Measurements from ENCODE around the gene SART1. TPM values are rescaled to one million over a fixed set of nuclear protein-coding genes. Genes with fewer than 3 reads are reported as not detected.

Gene SART1
- total RNA-seq, 1 experiment from 2014 or later, result 240 TPM

DNA sequence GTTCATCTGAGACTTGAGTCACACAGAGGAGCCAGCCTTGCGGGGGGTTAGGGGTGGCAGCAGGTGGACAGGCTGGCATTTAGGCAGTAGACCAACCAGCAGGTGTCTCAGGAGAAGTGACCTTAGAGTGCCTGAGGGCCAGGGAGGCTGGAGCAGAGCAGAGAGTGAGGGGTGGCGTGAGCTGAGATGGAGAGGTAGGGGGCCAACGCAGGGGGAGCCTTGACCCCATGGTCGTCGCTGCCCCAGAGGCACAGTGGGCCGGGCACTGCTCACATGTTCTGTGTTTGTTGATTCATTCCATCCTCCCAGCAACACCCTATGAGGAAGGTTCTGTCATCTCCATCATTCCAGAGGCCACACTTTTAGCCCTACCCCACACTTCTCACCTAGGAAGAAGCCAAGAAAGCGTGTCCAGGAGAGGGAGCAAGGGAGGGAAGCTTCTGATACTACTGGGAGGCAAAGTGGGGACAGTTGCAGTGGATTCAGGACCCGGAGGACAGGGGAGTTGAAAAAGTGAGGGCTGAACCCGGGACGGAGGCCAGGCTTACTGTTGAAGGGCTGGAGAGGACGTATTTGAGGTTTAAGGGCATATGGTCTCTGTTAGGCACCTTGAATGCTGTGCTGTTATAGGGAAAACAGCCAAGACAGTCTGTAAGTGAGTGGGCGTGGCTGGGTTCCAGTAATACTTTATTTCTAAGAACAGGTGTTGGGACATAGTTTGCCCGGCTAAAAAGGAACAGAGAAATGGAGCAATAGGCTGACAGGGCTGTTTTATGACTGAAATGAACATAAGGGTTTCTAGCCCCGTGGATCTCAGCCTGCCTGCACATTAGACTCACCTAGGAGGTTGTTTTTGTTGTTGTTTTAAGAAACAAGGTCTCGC, 7.3 kb downstream of the SART1 start:
- Histone ChIP-seq H3K9me2 (replicated peaks; ENCODE audit: low read length) (no peaks in the 10 kb centered on the region), H3K4me2 (ENCODE audit: low read length) (no peak overlapping the region), H3K9ac (ENCODE audit: low read length) (no peak overlapping the region), H3K36me3 (ENCODE audit: low read depth, low read length) (peaks cover 60% of the 10 kb centered on the region), H3K27ac (ENCODE audit: low read length) (no peak overlapping the region), H3K4me1 (ENCODE audit: insufficient read depth, low read length) (peaks cover 6% of the 10 kb centered on the region; the same call in 1 of the 2 replicates), H3K9me3 (ENCODE audit: low read length) (no peaks in the 10 kb centered on the region), H3K4me3 (ENCODE audit: low read length) (no peak overlapping the region), H3K79me2 (ENCODE audit: low read length) (peaks cover 15% of the 10 kb centered on the region), H3F3A (ENCODE audit: low read length, unreplicated experiment) (no peaks in the 10 kb centered on the region), H2AFZ (ENCODE audit: low read length) (no peak overlapping the region), H3K27me3 (ENCODE audit: low read length) (no peaks in the 10 kb centered on the region), H4K20me1 (ENCODE audit: low read length) (0 out of 2 replicates have a peak, but pooled peaks cover 1% of the 10 kb centered on the region)
- ATAC-seq, result no peak
- ChIA-PET POLR2A (ENCODE audit: unreplicated experiment) (no interaction called here), CTCF (no interaction called here)
- peak; percentile 21 for DNase-seq
- no TSS peak for BruUV-seq (replicated peaks)
- TF ChIP-seq, protein P1, sequence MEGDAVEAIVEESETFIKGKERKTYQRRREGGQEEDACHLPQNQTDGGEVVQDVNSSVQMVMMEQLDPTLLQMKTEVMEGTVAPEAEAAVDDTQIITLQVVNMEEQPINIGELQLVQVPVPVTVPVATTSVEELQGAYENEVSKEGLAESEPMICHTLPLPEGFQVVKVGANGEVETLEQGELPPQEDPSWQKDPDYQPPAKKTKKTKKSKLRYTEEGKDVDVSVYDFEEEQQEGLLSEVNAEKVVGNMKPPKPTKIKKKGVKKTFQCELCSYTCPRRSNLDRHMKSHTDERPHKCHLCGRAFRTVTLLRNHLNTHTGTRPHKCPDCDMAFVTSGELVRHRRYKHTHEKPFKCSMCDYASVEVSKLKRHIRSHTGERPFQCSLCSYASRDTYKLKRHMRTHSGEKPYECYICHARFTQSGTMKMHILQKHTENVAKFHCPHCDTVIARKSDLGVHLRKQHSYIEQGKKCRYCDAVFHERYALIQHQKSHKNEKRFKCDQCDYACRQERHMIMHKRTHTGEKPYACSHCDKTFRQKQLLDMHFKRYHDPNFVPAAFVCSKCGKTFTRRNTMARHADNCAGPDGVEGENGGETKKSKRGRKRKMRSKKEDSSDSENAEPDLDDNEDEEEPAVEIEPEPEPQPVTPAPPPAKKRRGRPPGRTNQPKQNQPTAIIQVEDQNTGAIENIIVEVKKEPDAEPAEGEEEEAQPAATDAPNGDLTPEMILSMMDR (conservative IDR thresholded peaks at IDR 0.05; ENCODE audit: low read depth, low read length), result peak; percentile 35; the same call in 1 of the 2 replicates
- TF ChIP-seq EZH2 (IDR thresholded peaks at IDR 0.05; ENCODE audit: low read length, unreplicated experiment), result no peak
- intact Hi-C loops (cut with micrococcal nuclease), result no loop called here

DNA sequence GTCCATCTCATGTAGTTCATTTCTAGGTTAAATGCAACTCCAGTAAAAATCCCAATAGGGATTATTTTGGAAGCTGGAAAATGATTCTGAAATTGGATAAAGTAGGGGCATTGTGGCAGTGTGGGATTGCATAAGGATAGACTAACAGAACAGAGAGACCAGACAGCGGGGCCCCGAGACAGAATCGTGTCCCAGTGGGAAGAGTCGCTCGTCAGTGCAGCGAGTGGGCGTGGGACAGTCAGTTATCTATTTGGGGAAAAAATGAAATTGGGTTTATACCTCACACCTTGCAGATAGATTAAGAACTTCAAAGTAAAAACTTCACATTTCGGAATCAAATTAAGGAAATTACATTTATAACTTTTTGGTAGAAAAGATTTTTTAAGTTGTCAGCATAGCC, 10.6 kb downstream of the SART1 start:
- intact Hi-C loops (cut with micrococcal nuclease), result no loop called here
- no peak overlapping the region for H2AFZ ChIP-seq (ENCODE audit: low read length)
- no TSS peak for BruUV-seq (replicated peaks)
- ChIA-PET POLR2A (ENCODE audit: unreplicated experiment) (no interaction called here), CTCF (no interaction called here)
- ATAC-seq, result no peak
- H3K9me3 ChIP-seq (ENCODE audit: low read length), result no peaks in the 10 kb centered on the region
- no peak overlapping the region for H3K4me2 ChIP-seq (ENCODE audit: low read length)
- no peak overlapping the region for H3K27ac ChIP-seq (ENCODE audit: low read length)
- no peak overlapping the region for H3K4me3 ChIP-seq (ENCODE audit: low read length)
- no peaks in the 10 kb centered on the region for H3K9me2 ChIP-seq (replicated peaks; ENCODE audit: low read length)
- H4K20me1 ChIP-seq (ENCODE audit: low read length), result no peaks in the 10 kb centered on the region
- H3F3A ChIP-seq (ENCODE audit: low read length, unreplicated experiment), result no peaks in the 10 kb centered on the region
- peaks cover 35% of the 10 kb centered on the region for H3K36me3 ChIP-seq (ENCODE audit: low read depth, low read length)
- DNase-seq, result no peak
- H3K9ac ChIP-seq (ENCODE audit: low read length), result no peak overlapping the region
- TF ChIP-seq, protein P1 (conservative IDR thresholded peaks at IDR 0.05; ENCODE audit: low read depth, low read length), result no peak
- no peak for TF ChIP-seq EZH2phosphoT487 (IDR thresholded peaks at IDR 0.05; ENCODE audit: borderline replicate concordance, low read length)
- no peak for TF ChIP-seq EZH2 (IDR thresholded peaks at IDR 0.05; ENCODE audit: low read length, unreplicated experiment)
- H3K79me2 ChIP-seq (ENCODE audit: low read length), result 0 out of 2 replicates have a peak, but pooled peaks cover 3% of the 10 kb centered on the region
- H3K27me3 ChIP-seq (ENCODE audit: low read length), result no peaks in the 10 kb centered on the region
- H3K4me1 ChIP-seq (ENCODE audit: insufficient read depth, low read length), result peaks cover 6% of the 10 kb centered on the region; the same call in 1 of the 2 replicates
